HepG2 (cell line): ENCODE measurements around the gene LHFPL6. TPM values are rescaled to one million over a fixed set of nuclear protein-coding genes. Genes with fewer than 3 reads are reported as not detected.

ENCODE experiments used
- ATAC-seq: fragments of 200-7000 bp; cut with Tn5 transposase; 3 replicates; pipeline ENCODE4 v1.9.1; 2020; ENCODE audit warnings: mild to moderate bottlenecking, moderate library complexity
- BruUV-seq: library from RNA; stranded (reverse); fragments of 400-500 nt; replicated peaks from 2 replicates; lab custom pipeline; 2021; lab: Mats Ljungman, UMichigan
- CTCF ChIA-PET: fragments of 300-600 bp; formaldehyde crosslinking; extraction: SDS; loops from one replicate; lab custom pipeline; 2021; ENCODE audit warnings: low total read pairs, inconsistent platforms, low intra/inter-chr PET ratio; lab: Yijun Ruan, JAX
- POLR2A ChIA-PET: fragments of 350-600 bp; sonication (Branson Sonifier 250); formaldehyde crosslinking; loops from one replicate; lab custom pipeline; 2020; ENCODE audit warnings: antibody characterized with exemption, inconsistent platforms; lab: Yijun Ruan, JAX
- DNase-seq: peaks from one replicate; pipeline ENCODE4 v3.0.0-alpha.2; 2015; ENCODE audit warnings: low spot score
- FAIRE-seq: peaks from 3 replicates; lab custom pipeline; 2011; peaks lifted over from hg19 to GRCh38; lab: Jason Lieb, UNC
- H2AFZ ChIP-seq: one replicate; pipeline ENCODE4 v1.6.1; 2011; ENCODE audit warnings: low read length, inconsistent platforms
- H3K27ac ChIP-seq: fragments of 300-600 bp; 3 replicates; pipeline ENCODE4 v1.8.0; 2011; ENCODE audit warnings: mixed run types, mild to moderate bottlenecking, mixed read lengths, low read length, inconsistent platforms; ENCODE audit not compliant: insufficient read depth; ENCODE audit errors: extremely low read length
- H3K27me3 ChIP-seq, 2 experiments: fragments of 200-600 bp in 1 of 2; 2 replicates in 1 of 2; 3 replicates in 1 of 2; pipeline versions ENCODE4 v1.6.0 to v1.8.0; 2011; ENCODE audit warnings: low read length in 2 of 2, mild to moderate bottlenecking in 2 of 2, moderate library complexity in 2 of 2, inconsistent platforms in 1 of 2; ENCODE audit not compliant: insufficient read depth in 2 of 2, control insufficient read depth in 1 of 2
- H3K36me3 ChIP-seq, 2 experiments: fragments of 200-600 bp in 1 of 2; replicated peaks in 1 of 2; 2 replicates in 1 of 2; 3 replicates in 1 of 2; pipeline versions ENCODE4 v1.5.1 to v1.8.0; 2011; ENCODE audit warnings: low read length in 2 of 2, inconsistent platforms in 1 of 2; ENCODE audit not compliant: insufficient read depth in 2 of 2, control insufficient read depth in 1 of 2
- H3K4me1 ChIP-seq: 2 replicates; pipeline ENCODE4 v1.5.1; 2012; ENCODE audit warnings: low read length, inconsistent platforms; ENCODE audit not compliant: insufficient read depth
- H3K4me2 ChIP-seq: 2 replicates; pipeline ENCODE4 v1.6.0; 2011; ENCODE audit warnings: low read depth, low read length, inconsistent platforms
- H3K4me3 ChIP-seq, 3 experiments: fragments of 200-600 bp in 1 of 3; sonication (generic), shearing (Covaris generic) in 1 of 3; replicated peaks in 1 of 3; 2 replicates each; pipeline ENCODE4 v1.5.1; 2011 to 2016; ENCODE audit warnings: low read length in 3 of 3, inconsistent platforms in 2 of 3, low read depth in 2 of 3, mild to moderate bottlenecking in 2 of 3, control low read depth in 1 of 3, mixed read lengths in 1 of 3; ENCODE audit not compliant: insufficient read depth in 1 of 3
- H3K79me2 ChIP-seq: one replicate; pipeline ENCODE4 v1.6.1; 2011; ENCODE audit warnings: low read length, inconsistent platforms; ENCODE audit not compliant: insufficient read depth
- H3K9ac ChIP-seq: 2 replicates; pipeline ENCODE4 v1.6.0; 2011; ENCODE audit warnings: mild to moderate bottlenecking, low read depth, low read length, inconsistent platforms; ENCODE audit not compliant: insufficient read depth
- H3K9me3 ChIP-seq: 2 replicates; pipeline ENCODE4 v1.5.1; 2012; ENCODE audit warnings: mild to moderate bottlenecking, low read length
- H4K20me1 ChIP-seq: 2 replicates; pipeline ENCODE4 v1.6.0; 2011; ENCODE audit warnings: inconsistent platforms, mild to moderate bottlenecking, low read length, moderate library complexity; ENCODE audit not compliant: insufficient read depth
- HNRNPH1 ChIP-seq: fragments of 200-400 bp; formaldehyde crosslinking; optimal IDR thresholded peaks from 2 replicates; pipeline ENCODE3; 2017; ENCODE audit warnings: mild to moderate bottlenecking, low read depth, low read length
- KDM6A ChIP-seq: IDR thresholded peaks from 2 replicates; pipeline ENCODE4 v1.6.1; 2016; ENCODE audit warnings: low read depth
- MBNL3 ChIP-seq: fragments of 250-450 bp; sonication (Bioruptor Pico); conservative IDR thresholded peaks from 2 replicates; pipeline ENCODE4 v1.8.0; 2022; ENCODE audit warnings: mild to moderate bottlenecking, inconsistent platforms
- MEF2D ChIP-seq: sonication (generic); formaldehyde crosslinking; IDR thresholded peaks from 2 replicates; pipeline ENCODE4 v1.5.1; 2020; ENCODE audit warnings: mild to moderate bottlenecking, missing genetic modification reagents
- ZMYM4 ChIP-seq: sonication (generic); formaldehyde crosslinking; IDR thresholded peaks from 2 replicates; pipeline ENCODE4 v1.8.1; 2023; ENCODE audit warnings: mild to moderate bottlenecking, missing genetic modification reagents
- ZNF121 ChIP-seq: sonication (generic); formaldehyde crosslinking; IDR thresholded peaks from 2 replicates; pipeline ENCODE4 v1.5.0; 2020; ENCODE audit warnings: mild to moderate bottlenecking, missing genetic modification reagents
- ZNF274 ChIP-seq: sonication (generic); formaldehyde crosslinking; IDR thresholded peaks from 2 replicates; pipeline ENCODE4 v1.5.1; 2020; ENCODE audit warnings: mild to moderate bottlenecking, missing genetic modification reagents
- ZNF326 ChIP-seq: sonication (generic); formaldehyde crosslinking; IDR thresholded peaks from 2 replicates; pipeline ENCODE4 v1.4.0; 2020; ENCODE audit warnings: missing genetic modification reagents, borderline replicate concordance
- ZNF841 ChIP-seq: sonication (generic); formaldehyde crosslinking; IDR thresholded peaks from 2 replicates; pipeline ENCODE4 v1.8.1; 2023; ENCODE audit warnings: missing genetic modification reagents, borderline replicate concordance
- WGBS: methylation state at CpG from one replicate; pipeline ENCODE4 v1.1.6; 2017; ENCODE audit warnings: low lambda C conversion rate; 5-methylcytosine and 5-hydroxymethylcytosine counted together
- in situ Hi-C: cut with HindIII; loops from 2 replicates; pipeline ENCODE4 v1.10.0; 2017; ENCODE audit warnings: low pct_unique_long_range_greater_than_20kb; ENCODE audit not compliant: extremely low pct_ligation_motif_present
- intact Hi-C: fragments of 100-400 bp; cut with micrococcal nuclease; formaldehyde crosslinking; loops from one replicate; pipeline ENCODE4 v1.10.0; 2022; ENCODE audit not compliant: unreplicated experiment
- polyA plus RNA-seq, 8 experiments: library from polyadenylated mRNA; depleted of rRNA in 3 of 8; stranded (reverse) in 7 of 8; unstranded in 1 of 8; fragments of >200 nt; fragmentation: Illumina TruSeq in 4 of 8; extraction: Trizol in 4 of 8; gene quantifications; 2 replicates each; pipeline versions ENCODE4 v1.2.1 to v1.2.3, GENCODE V29; 2011 to 2016; ENCODE audit warnings: low read depth in 4 of 8, missing spikeins in 1 of 8, mixed read lengths in 1 of 8; ENCODE audit not compliant: insufficient read depth in 1 of 8
- total RNA-seq, 5 experiments: library from RNA; depleted of rRNA; stranded (reverse); fragments of >200 nt; fragmentation: Illumina TruSeq; extraction: Trizol; gene quantifications; 2 replicates each; pipeline ENCODE4 v1.2.3, GENCODE V29; 2016; ENCODE audit warnings: low read depth in 1 of 5
- TF ChIP-seq, protein P1 (sequence below): sonication (generic); formaldehyde crosslinking; IDR thresholded peaks from 2 replicates; pipeline ENCODE4 v1.4.0; 2020; ENCODE audit warnings: missing genetic modification reagents
- TF ChIP-seq, protein P2 (sequence below): sonication (generic); formaldehyde crosslinking; IDR thresholded peaks from 2 replicates; pipeline ENCODE4 v1.9.0; 2021; ENCODE audit warnings: mild to moderate bottlenecking, missing genetic modification reagents
- TF ChIP-seq, protein P3 (sequence below): sonication (generic); formaldehyde crosslinking; IDR thresholded peaks from 2 replicates; pipeline ENCODE4 v1.4.0; 2020; ENCODE audit warnings: missing genetic modification reagents

Gene LHFPL6
- total and polyA plus RNA-seq, 2 of the 13 experiments (the other 11 are each of a cell fraction or from before 2014, with no cell fraction given): not detected

DNA sequence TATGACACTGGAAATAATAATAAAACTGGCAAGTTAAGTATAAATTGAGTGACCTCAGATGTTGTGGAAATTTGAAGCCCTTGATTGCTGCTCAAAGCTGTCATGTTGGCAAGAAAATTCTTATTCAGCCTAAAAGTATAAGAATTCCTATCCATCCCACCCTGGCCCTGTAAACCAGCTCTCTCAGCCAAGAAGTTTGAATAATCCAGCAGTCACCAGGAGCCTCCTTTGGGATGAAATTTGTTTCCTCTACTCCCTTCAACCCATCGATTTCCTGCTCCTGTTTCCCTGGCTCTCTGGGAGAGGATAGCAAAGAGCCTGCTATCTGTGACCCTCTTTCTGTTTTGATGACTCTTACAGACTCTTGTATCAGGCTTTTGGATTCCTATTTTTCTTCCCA lies 169.3 kb downstream of the LHFPL6 start:
- ATAC-seq (no peak), DNase-seq (no peak), FAIRE-seq (no peak)
- Histone ChIP-seq H3K4me1 (no peaks in the 10 kb centered on the region), H3K4me3 (no peak overlapping the region), H3K9me3 (peaks cover 10% of the 10 kb centered on the region), H2AFZ (no peak overlapping the region), H3K36me3 (no peaks in the 10 kb centered on the region), H3K27me3 (no peaks in the 10 kb centered on the region), H3K9ac (no peak overlapping the region), H3K4me2 (no peak overlapping the region), H4K20me1 (no peaks in the 10 kb centered on the region), H3K27ac (no peak overlapping the region), H3K79me2 (no peaks in the 10 kb centered on the region)
- WGBS: 0% methylated on average over 1 of the region's 1 CpG
- intact Hi-C loops: no loop called here
- TF ChIP-seq ZNF274 (CRISPR knock-in tag): no peak
- no peak for TF ChIP-seq MEF2D (CRISPR knock-in tag)
- no peak for TF ChIP-seq ZNF326 (CRISPR knock-in tag)
- no peak for TF ChIP-seq HNRNPH1
- TF ChIP-seq ZNF121 (CRISPR knock-in tag): no peak
- TF ChIP-seq ZNF841: no peak
- TF ChIP-seq, protein P1, sequence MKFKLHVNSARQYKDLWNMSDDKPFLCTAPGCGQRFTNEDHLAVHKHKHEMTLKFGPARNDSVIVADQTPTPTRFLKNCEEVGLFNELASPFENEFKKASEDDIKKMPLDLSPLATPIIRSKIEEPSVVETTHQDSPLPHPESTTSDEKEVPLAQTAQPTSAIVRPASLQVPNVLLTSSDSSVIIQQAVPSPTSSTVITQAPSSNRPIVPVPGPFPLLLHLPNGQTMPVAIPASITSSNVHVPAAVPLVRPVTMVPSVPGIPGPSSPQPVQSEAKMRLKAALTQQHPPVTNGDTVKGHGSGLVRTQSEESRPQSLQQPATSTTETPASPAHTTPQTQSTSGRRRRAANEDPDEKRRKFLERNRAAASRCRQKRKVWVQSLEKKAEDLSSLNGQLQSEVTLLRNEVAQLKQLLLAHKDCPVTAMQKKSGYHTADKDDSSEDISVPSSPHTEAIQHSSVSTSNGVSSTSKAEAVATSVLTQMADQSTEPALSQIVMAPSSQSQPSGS (CRISPR knock-in tag): no peak
- no peak for TF ChIP-seq KDM6A
- TF ChIP-seq MBNL3: no peak
- CTCF ChIA-PET: no interaction called here
- POLR2A ChIA-PET: no interaction called here
- in situ Hi-C loops: no loop called here
- no TSS peak for BruUV-seq

DNA sequence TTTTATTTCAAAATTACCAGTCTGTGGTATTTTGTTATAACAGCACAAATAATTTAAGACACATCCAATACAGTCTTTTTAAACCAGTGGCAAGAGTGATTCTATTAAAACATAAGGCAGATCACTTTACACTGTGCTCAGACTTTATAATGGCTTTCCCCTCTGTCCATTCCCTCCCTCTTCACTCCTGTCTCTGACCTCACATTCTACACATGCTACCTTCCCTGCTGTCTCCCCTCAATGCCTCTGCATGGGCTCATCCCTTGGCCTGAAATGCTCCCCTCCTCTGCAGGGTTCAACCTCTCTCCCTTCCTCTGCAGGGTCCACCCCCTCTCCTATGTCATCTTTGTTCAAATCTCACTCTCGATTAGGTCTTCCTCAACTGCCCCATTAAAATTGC lies 170.8 kb downstream of the LHFPL6 start:
- Histone ChIP-seq H3K27me3 (no peaks in the 10 kb centered on the region), H3K79me2 (no peaks in the 10 kb centered on the region), H3K9me3 (peaks cover 4% of the 10 kb centered on the region; the same call in 1 of the 2 replicates), H4K20me1 (no peaks in the 10 kb centered on the region), H3K27ac (no peak overlapping the region), H3K4me3 (no peak overlapping the region), H3K4me1 (no peaks in the 10 kb centered on the region), H2AFZ (no peak overlapping the region), H3K9ac (no peak overlapping the region), H3K36me3 (no peaks in the 10 kb centered on the region), H3K4me2 (no peak overlapping the region)
- CTCF ChIA-PET: no interaction called here
- POLR2A ChIA-PET: no interaction called here
- no peak for FAIRE-seq
- BruUV-seq: no TSS peak
- DNase-seq: no peak
- no peak for ATAC-seq
- intact Hi-C loops (no loop called here), in situ Hi-C loops (no loop called here)
- 3% methylated on average over 1 of the region's 1 CpG for WGBS
- TF ChIP-seq, protein P2, sequence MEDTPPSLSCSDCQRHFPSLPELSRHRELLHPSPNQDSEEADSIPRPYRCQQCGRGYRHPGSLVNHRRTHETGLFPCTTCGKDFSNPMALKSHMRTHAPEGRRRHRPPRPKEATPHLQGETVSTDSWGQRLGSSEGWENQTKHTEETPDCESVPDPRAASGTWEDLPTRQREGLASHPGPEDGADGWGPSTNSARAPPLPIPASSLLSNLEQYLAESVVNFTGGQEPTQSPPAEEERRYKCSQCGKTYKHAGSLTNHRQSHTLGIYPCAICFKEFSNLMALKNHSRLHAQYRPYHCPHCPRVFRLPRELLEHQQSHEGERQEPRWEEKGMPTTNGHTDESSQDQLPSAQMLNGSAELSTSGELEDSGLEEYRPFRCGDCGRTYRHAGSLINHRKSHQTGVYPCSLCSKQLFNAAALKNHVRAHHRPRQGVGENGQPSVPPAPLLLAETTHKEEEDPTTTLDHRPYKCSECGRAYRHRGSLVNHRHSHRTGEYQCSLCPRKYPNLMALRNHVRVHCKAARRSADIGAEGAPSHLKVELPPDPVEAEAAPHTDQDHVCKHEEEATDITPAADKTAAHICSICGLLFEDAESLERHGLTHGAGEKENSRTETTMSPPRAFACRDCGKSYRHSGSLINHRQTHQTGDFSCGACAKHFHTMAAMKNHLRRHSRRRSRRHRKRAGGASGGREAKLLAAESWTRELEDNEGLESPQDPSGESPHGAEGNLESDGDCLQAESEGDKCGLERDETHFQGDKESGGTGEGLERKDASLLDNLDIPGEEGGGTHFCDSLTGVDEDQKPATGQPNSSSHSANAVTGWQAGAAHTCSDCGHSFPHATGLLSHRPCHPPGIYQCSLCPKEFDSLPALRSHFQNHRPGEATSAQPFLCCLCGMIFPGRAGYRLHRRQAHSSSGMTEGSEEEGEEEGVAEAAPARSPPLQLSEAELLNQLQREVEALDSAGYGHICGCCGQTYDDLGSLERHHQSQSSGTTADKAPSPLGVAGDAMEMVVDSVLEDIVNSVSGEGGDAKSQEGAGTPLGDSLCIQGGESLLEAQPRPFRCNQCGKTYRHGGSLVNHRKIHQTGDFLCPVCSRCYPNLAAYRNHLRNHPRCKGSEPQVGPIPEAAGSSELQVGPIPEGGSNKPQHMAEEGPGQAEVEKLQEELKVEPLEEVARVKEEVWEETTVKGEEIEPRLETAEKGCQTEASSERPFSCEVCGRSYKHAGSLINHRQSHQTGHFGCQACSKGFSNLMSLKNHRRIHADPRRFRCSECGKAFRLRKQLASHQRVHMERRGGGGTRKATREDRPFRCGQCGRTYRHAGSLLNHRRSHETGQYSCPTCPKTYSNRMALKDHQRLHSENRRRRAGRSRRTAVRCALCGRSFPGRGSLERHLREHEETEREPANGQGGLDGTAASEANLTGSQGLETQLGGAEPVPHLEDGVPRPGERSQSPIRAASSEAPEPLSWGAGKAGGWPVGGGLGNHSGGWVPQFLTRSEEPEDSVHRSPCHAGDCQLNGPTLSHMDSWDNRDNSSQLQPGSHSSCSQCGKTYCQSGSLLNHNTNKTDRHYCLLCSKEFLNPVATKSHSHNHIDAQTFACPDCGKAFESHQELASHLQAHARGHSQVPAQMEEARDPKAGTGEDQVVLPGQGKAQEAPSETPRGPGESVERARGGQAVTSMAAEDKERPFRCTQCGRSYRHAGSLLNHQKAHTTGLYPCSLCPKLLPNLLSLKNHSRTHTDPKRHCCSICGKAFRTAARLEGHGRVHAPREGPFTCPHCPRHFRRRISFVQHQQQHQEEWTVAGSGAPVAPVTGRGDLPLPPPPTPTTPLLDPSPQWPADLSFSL (CRISPR knock-in tag): no peak
- TF ChIP-seq, protein P3, sequence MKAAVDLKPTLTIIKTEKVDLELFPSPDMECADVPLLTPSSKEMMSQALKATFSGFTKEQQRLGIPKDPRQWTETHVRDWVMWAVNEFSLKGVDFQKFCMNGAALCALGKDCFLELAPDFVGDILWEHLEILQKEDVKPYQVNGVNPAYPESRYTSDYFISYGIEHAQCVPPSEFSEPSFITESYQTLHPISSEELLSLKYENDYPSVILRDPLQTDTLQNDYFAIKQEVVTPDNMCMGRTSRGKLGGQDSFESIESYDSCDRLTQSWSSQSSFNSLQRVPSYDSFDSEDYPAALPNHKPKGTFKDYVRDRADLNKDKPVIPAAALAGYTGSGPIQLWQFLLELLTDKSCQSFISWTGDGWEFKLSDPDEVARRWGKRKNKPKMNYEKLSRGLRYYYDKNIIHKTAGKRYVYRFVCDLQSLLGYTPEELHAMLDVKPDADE (CRISPR knock-in tag): no peak
- no peak for TF ChIP-seq ZMYM4 (CRISPR knock-in tag)
